DND-41 (cell line): ENCODE measurements around the gene DENND1C.

Source experiments
- EZH2 ChIP-seq: IDR thresholded peaks from 3 replicates; pipeline ENCODE4 v1.6.1; 2012; ENCODE audit warnings: borderline replicate concordance, low read depth, mild to moderate bottlenecking, moderate library complexity, low read length, inconsistent platforms; ENCODE audit not compliant: severe bottlenecking
- TF ChIP-seq, protein P1 (sequence below): IDR thresholded peaks from 2 replicates; pipeline ENCODE4 v1.5.1; 2012; ENCODE audit warnings: borderline replicate concordance, low read length, moderate library complexity, mild to moderate bottlenecking; ENCODE audit not compliant: poor library complexity, severe bottlenecking; ENCODE audit errors: extremely low read depth

DNA sequence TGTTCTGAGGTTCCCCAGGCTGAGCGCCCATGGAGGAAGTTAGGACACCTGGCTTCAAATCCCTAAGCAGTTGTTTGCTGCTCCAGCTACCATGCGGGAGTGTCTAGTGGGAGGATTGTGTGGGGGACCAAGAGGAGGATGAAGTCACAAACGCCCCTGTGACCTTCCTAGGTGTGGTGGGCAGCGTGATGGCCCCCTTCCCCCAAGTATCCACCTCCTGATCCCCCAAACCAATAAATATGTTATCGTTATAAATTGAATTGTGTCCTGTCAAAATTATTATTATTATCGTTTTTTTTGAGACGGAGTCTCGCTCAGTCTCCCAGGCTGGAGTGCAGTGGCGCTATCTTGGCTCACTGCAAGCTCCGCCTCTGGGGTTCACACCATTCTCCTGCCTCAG, 47.9 kb downstream of the DENND1C start, which contains the start of gene SLC25A41:
- TF ChIP-seq, protein P1, sequence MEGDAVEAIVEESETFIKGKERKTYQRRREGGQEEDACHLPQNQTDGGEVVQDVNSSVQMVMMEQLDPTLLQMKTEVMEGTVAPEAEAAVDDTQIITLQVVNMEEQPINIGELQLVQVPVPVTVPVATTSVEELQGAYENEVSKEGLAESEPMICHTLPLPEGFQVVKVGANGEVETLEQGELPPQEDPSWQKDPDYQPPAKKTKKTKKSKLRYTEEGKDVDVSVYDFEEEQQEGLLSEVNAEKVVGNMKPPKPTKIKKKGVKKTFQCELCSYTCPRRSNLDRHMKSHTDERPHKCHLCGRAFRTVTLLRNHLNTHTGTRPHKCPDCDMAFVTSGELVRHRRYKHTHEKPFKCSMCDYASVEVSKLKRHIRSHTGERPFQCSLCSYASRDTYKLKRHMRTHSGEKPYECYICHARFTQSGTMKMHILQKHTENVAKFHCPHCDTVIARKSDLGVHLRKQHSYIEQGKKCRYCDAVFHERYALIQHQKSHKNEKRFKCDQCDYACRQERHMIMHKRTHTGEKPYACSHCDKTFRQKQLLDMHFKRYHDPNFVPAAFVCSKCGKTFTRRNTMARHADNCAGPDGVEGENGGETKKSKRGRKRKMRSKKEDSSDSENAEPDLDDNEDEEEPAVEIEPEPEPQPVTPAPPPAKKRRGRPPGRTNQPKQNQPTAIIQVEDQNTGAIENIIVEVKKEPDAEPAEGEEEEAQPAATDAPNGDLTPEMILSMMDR, result no peak
- TF ChIP-seq EZH2, result no peak
